SK-N-SH treated with all-trans-retinoic acid at 6 μM for 48 hours (cell line): Measurements from ENCODE around the gene VAV1.

Experiments
- ESRRG ChIP-seq: fragments of 250-450 bp; sonication (Bioruptor Pico); IDR thresholded peaks from 2 replicates; pipeline ENCODE4 v1.6.1; 2021; ENCODE audit warnings: mild to moderate bottlenecking
- OSR1 ChIP-seq: fragments of 250-450 bp; sonication (Bioruptor Pico); IDR thresholded peaks from 2 replicates; pipeline ENCODE4 v1.8.0; 2022; ENCODE audit warnings: moderate library complexity, mild to moderate bottlenecking, inconsistent platforms
- PATZ1 ChIP-seq: fragments of 250-450 bp; sonication (Bioruptor Pico); IDR thresholded peaks from 2 replicates; pipeline ENCODE4 v1.8.0; 2020; ENCODE audit warnings: mild to moderate bottlenecking, moderate library complexity, borderline replicate concordance
- POU6F1 ChIP-seq: fragments of 250-450 bp; sonication (Bioruptor Pico); IDR thresholded peaks from 2 replicates; pipeline ENCODE4 v1.8.0; 2021; ENCODE audit warnings: low read depth, mild to moderate bottlenecking, moderate library complexity, borderline replicate concordance
- PPARA ChIP-seq: fragments of 250-450 bp; sonication (Bioruptor Pico); IDR thresholded peaks from 2 replicates; pipeline ENCODE4 v1.5.0; 2020; ENCODE audit warnings: mild to moderate bottlenecking, borderline replicate concordance
- TCF4 ChIP-seq: fragments of 250-450 bp; sonication (Bioruptor Pico); IDR thresholded peaks from 2 replicates; pipeline ENCODE4 v1.8.0; 2021; ENCODE audit warnings: mild to moderate bottlenecking, moderate library complexity, borderline replicate concordance
- TSHZ2 ChIP-seq: fragments of 250-450 bp; sonication (Bioruptor Pico); IDR thresholded peaks from 2 replicates; pipeline ENCODE4 v1.5.0; 2020; ENCODE audit warnings: mild to moderate bottlenecking, moderate library complexity
- ZFP30 ChIP-seq: fragments of 450-650 bp; formaldehyde crosslinking; IDR thresholded peaks from 2 replicates; pipeline ENCODE4 v1.5.0; 2022; ENCODE audit warnings: mild to moderate bottlenecking, moderate library complexity
- ZNF565 ChIP-seq: fragments of 450-650 bp; formaldehyde crosslinking; conservative IDR thresholded peaks from 2 replicates; pipeline ENCODE4 v1.5.0; 2020; ENCODE audit warnings: low read depth, mild to moderate bottlenecking, moderate library complexity
- ZNF8 ChIP-seq: fragments of 450-650 bp; formaldehyde crosslinking; IDR thresholded peaks from 2 replicates; pipeline ENCODE4 v1.5.0; 2020; ENCODE audit warnings: mild to moderate bottlenecking, moderate library complexity
- TF ChIP-seq, protein P1 (sequence below): fragments of 250-450 bp; sonication (Bioruptor Pico); IDR thresholded peaks from 2 replicates; pipeline ENCODE4 v1.5.1; 2020; ENCODE audit warnings: low read depth, mild to moderate bottlenecking, moderate library complexity

- TF ChIP-seq ZNF8 (no peak), PATZ1 (CRISPR knock-in tag) (no peak), OSR1 (no peak), ZNF565 (CRISPR knock-in tag) (no peak), TCF4 (no peak), ESRRG (no peak), POU6F1 (CRISPR knock-in tag) (no peak), PPARA (no peak), ZFP30 (CRISPR knock-in tag) (no peak), TSHZ2 (CRISPR knock-in tag) (no peak)
- TF ChIP-seq, protein P1, sequence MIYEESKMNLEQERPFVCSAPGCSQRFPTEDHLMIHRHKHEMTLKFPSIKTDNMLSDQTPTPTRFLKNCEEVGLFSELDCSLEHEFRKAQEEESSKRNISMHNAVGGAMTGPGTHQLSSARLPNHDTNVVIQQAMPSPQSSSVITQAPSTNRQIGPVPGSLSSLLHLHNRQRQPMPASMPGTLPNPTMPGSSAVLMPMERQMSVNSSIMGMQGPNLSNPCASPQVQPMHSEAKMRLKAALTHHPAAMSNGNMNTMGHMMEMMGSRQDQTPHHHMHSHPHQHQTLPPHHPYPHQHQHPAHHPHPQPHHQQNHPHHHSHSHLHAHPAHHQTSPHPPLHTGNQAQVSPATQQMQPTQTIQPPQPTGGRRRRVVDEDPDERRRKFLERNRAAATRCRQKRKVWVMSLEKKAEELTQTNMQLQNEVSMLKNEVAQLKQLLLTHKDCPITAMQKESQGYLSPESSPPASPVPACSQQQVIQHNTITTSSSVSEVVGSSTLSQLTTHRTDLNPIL, result no peak
These were observed 49.8 kb downstream of the VAV1 start for GRCh38 chr19:6822311-6822670.
